Lower leg skin (tissue), 3 donors: Measurements from ENCODE around the gene NCBP2L.

Experiments used
- CTCF ChIP-seq, 3 donors: fragments of 450-650 bp; IDR thresholded peaks; one replicate each; pipeline ENCODE4 v1.5.1; 2016; ENCODE audit warnings: antibody characterized with exemption in 3 of 3, mild to moderate bottlenecking in 3 of 3, moderate library complexity in 2 of 3
- POLR2A ChIP-seq, 2 donors: fragments of 450-650 bp; IDR thresholded peaks; one replicate each; pipeline ENCODE4 v1.6.1; 2016 to 2017; ENCODE audit warnings: antibody characterized with exemption in 2 of 2, mild to moderate bottlenecking in 1 of 2, moderate library complexity in 1 of 2

GRCh38 chrX:107775734-107776511, 1.6 kb upstream of the NCBP2L start, which contains the start of gene TSC22D3:
- TF ChIP-seq CTCF (IDR thresholded peaks at IDR 0.05) (no peak), POLR2A (IDR thresholded peaks at IDR 0.05) (no peak)
